IMR-90 (cell line): ENCODE results near the gene FANCG. TPM values are rescaled to one million over a fixed set of nuclear protein-coding genes. Genes with fewer than 3 reads are reported as not detected.

Experiments
- ATAC-seq: fragments of 200-7000 bp; cut with Tn5 transposase; 2 replicates; pipeline ENCODE4 v1.9.1; 2020; ENCODE audit warnings: low read depth, mild to moderate bottlenecking, moderate library complexity
- BruUV-seq: library from RNA; stranded (reverse); fragments of 400-500 nt; replicated peaks from 2 replicates; lab custom pipeline; 2021; lab: Mats Ljungman, UMichigan
- CTCF ChIA-PET: fragments of 300-600 bp; formaldehyde crosslinking; extraction: SDS; loops from one replicate; lab custom pipeline; 2021; ENCODE audit warnings: antibody characterized with exemption; lab: Yijun Ruan, JAX
- POLR2A ChIA-PET: fragments of 300-600 bp; sonication (Branson Sonifier 250); formaldehyde crosslinking; loops from one replicate; lab custom pipeline; 2022; ENCODE audit warnings: antibody characterized with exemption; ENCODE audit not compliant: unreplicated experiment; lab: Charles Lee
- DNase-seq: peaks from one replicate; pipeline ENCODE4 v3.0.0; 2013
- H2AFZ ChIP-seq: replicated peaks from 2 replicates; pipeline ENCODE3; 2013; ENCODE audit warnings: low read length, mild to moderate bottlenecking; ENCODE audit not compliant: poor library complexity
- H2AK5ac ChIP-seq: 2 replicates; pipeline ENCODE4 v1.6.1; 2013; ENCODE audit warnings: low read depth, low read length, inconsistent platforms
- H2AK9ac ChIP-seq: replicated peaks from 2 replicates; pipeline ENCODE3; 2013; ENCODE audit warnings: mild to moderate bottlenecking, low read depth, low read length, moderate library complexity; ENCODE audit not compliant: poor library complexity
- H2BK120ac ChIP-seq: 2 replicates; pipeline ENCODE4 v1.6.1; 2013; ENCODE audit warnings: low read depth, low read length, inconsistent platforms
- H2BK15ac ChIP-seq: 3 replicates; pipeline ENCODE4 v1.6.1; 2013; ENCODE audit warnings: low read depth, low read length, inconsistent platforms
- H2BK20ac ChIP-seq: 2 replicates; pipeline ENCODE4 v1.6.1; 2013; ENCODE audit warnings: low read depth, mild to moderate bottlenecking, inconsistent platforms, low read length, moderate library complexity
- H2BK5ac ChIP-seq: 2 replicates; pipeline ENCODE4 v1.6.1; 2013; ENCODE audit warnings: mild to moderate bottlenecking, low read depth, low read length, inconsistent platforms; ENCODE audit not compliant: poor library complexity, severe bottlenecking
- H3K14ac ChIP-seq: replicated peaks from 2 replicates; pipeline ENCODE4 v1.6.1; 2013; ENCODE audit warnings: low read depth, low read length, inconsistent platforms
- H3K18ac ChIP-seq: 2 replicates; pipeline ENCODE4 v1.6.1; 2013; ENCODE audit warnings: low read depth, low read length, control low read depth
- H3K23ac ChIP-seq: 2 replicates; pipeline ENCODE4 v1.6.1; 2013; ENCODE audit warnings: low read depth, low read length, inconsistent platforms
- H3K27ac ChIP-seq: 2 replicates; pipeline ENCODE4 v1.5.1; 2013; ENCODE audit warnings: mild to moderate bottlenecking, control low read depth, low read length; ENCODE audit not compliant: insufficient read depth
- H3K27me3 ChIP-seq: 2 replicates; pipeline ENCODE4 v1.6.1; 2013; ENCODE audit warnings: low read length; ENCODE audit not compliant: control insufficient read depth, insufficient read depth
- H3K36me3 ChIP-seq: 2 replicates; pipeline ENCODE4 v1.6.1; 2013; ENCODE audit warnings: low read length, mixed read lengths; ENCODE audit not compliant: control insufficient read depth, insufficient read depth
- H3K4ac ChIP-seq: 2 replicates; pipeline ENCODE4 v1.6.1; 2013; ENCODE audit warnings: low read depth, low read length, inconsistent platforms
- H3K4me1 ChIP-seq: 2 replicates; pipeline ENCODE4 v1.6.1; 2013; ENCODE audit warnings: low read length, mixed read lengths; ENCODE audit not compliant: control insufficient read depth, insufficient read depth
- H3K4me2 ChIP-seq: 2 replicates; pipeline ENCODE4 v1.6.1; 2013; ENCODE audit warnings: low read depth, mild to moderate bottlenecking, control low read depth, low read length, moderate library complexity
- H3K4me3 ChIP-seq: 2 replicates; pipeline ENCODE4 v1.5.1; 2013; ENCODE audit warnings: low read depth, mild to moderate bottlenecking, control low read depth, low read length, moderate library complexity; ENCODE audit not compliant: insufficient read depth
- H3K56ac ChIP-seq: 2 replicates; pipeline ENCODE4 v1.6.1; 2013; ENCODE audit warnings: low read length, inconsistent platforms; ENCODE audit not compliant: insufficient read depth; ENCODE audit errors: extremely low read depth
- H3K79me1 ChIP-seq, 2 experiments: 2 replicates each; pipeline ENCODE4 v1.6.1; 2013; ENCODE audit warnings: low read length in 2 of 2, inconsistent platforms in 1 of 2, low read depth in 1 of 2
- H3K9ac ChIP-seq: 2 replicates; pipeline ENCODE4 v1.6.1; 2013; ENCODE audit warnings: low read depth, low read length, control low read depth
- H3K9me1 ChIP-seq: 2 replicates; pipeline ENCODE4 v1.6.1; 2013; ENCODE audit warnings: low read length, inconsistent platforms; ENCODE audit not compliant: insufficient read depth
- H3K9me3 ChIP-seq: 2 replicates; pipeline ENCODE4 v1.6.1; 2013; ENCODE audit warnings: low read length; ENCODE audit not compliant: control insufficient read depth, insufficient read depth
- H4K20me1 ChIP-seq: 2 replicates; pipeline ENCODE4 v1.6.1; 2013; ENCODE audit warnings: low read length, inconsistent platforms; ENCODE audit not compliant: insufficient read depth
- H4K5ac ChIP-seq: 2 replicates; pipeline ENCODE4 v1.6.1; 2013; ENCODE audit warnings: mild to moderate bottlenecking, low read depth, low read length, control low read depth
- H4K8ac ChIP-seq, 2 experiments: 2 replicates each; pipeline ENCODE4 v1.6.1; 2013; ENCODE audit warnings: low read depth in 2 of 2, low read length in 2 of 2, control low read depth in 1 of 2, inconsistent platforms in 1 of 2
- H4K91ac ChIP-seq: 2 replicates; pipeline ENCODE4 v1.6.1; 2013; ENCODE audit warnings: low read depth, low read length, inconsistent platforms; ENCODE audit not compliant: insufficient read depth
- CEBPB ChIP-seq: IDR thresholded peaks from 2 replicates; pipeline ENCODE4 v1.6.1; 2012; ENCODE audit warnings: low read depth, low read length, improper control_type of control experiment
- CHD1 ChIP-seq: IDR thresholded peaks from 2 replicates; pipeline ENCODE4 v1.6.1; 2012; ENCODE audit warnings: low read depth, low read length, improper control_type of control experiment
- ELK1 ChIP-seq: fragments of 150-350 bp; IDR thresholded peaks from 2 replicates; pipeline ENCODE4 v1.6.1; 2016; ENCODE audit warnings: low read depth, mild to moderate bottlenecking, low read length, moderate library complexity, borderline replicate concordance
- FOS ChIP-seq: fragments of 150-350 bp; IDR thresholded peaks from 2 replicates; pipeline ENCODE4 v1.6.1; 2016; ENCODE audit warnings: low read depth, low read length
- MAZ ChIP-seq: IDR thresholded peaks from 2 replicates; pipeline ENCODE4 v1.6.1; 2012; ENCODE audit warnings: low read depth, mild to moderate bottlenecking, low read length, improper control_type of control experiment, moderate library complexity, borderline replicate concordance
- RFX5 ChIP-seq: IDR thresholded peaks from 2 replicates; pipeline ENCODE4 v1.8.0; 2012; ENCODE audit warnings: low read depth, mild to moderate bottlenecking, low read length, moderate library complexity
- SMC3 ChIP-seq: fragments of 150-350 bp; IDR thresholded peaks from 2 replicates; pipeline ENCODE4 v1.6.1; 2016; ENCODE audit warnings: low read depth, mild to moderate bottlenecking, antibody characterized with exemption, low read length, moderate library complexity
- WGBS, 2 experiments: methylation state at CpG; one replicate each; pipeline versions ENCODE4 v1.1.5 to v1.1.7; 2013; ENCODE audit warnings: missing lambda C conversion rate in 2 of 2; ENCODE audit not compliant: insufficient read length in 1 of 2; ENCODE audit errors: extremely low coverage in 2 of 2; 5-methylcytosine and 5-hydroxymethylcytosine counted together
- dilution Hi-C: fragments of 300-500 bp; cut with HindIII; formaldehyde crosslinking; loops from one replicate; pipeline ENCODE4 v1.14.3; 2018; ENCODE audit warnings: low sequenced_read_pairs; ENCODE audit not compliant: unreplicated experiment
- in situ Hi-C: fragments of 300-500 bp; cut with MboI; formaldehyde crosslinking; loops from 3 replicates; pipeline ENCODE4 v1.14.3; 2019; ENCODE audit warnings: low sequenced_read_pairs, inconsistent platforms, mixed read lengths
- intact Hi-C: fragments of 100-400 bp; cut with micrococcal nuclease; formaldehyde crosslinking; loops from 2 replicates; pipeline ENCODE4 v1.10.0; 2022
- polyA plus RNA-seq, 3 experiments: library from polyadenylated mRNA; depleted of rRNA; stranded (reverse); fragments of >200 nt; gene quantifications; 2 replicates each; pipeline ENCODE4 v1.2.3, GENCODE V29; 2012; ENCODE audit warnings: low replicate concordance in 1 of 3
- total RNA-seq: library from RNA; depleted of rRNA; stranded (reverse); fragments of >200 nt; gene quantifications from 2 replicates; pipeline ENCODE4 v1.2.3, GENCODE V29; 2012

The FANCG gene
- total and polyA plus RNA-seq, 2 of the 4 experiments (the other 2 are of a cell fraction) = 16.1 to 19.3 TPM

- TF ChIP-seq RFX5 (no peak), CEBPB (peak; percentile 62), MAZ (peak; percentile 70; the same call in 1 of the 2 replicates), CHD1 (no peak)
Measured at GRCh38 chr9:35111001-35111933, 31.5 kb upstream of the FANCG start (continued).

- ChIA-PET POLR2A (interaction anchor here (0.6 to 0.9 kb wide), 2 partner anchors 38 to 418 kb away, joined by 3 to 4 read pairs; partner anchors contain the start of gene VCP), CTCF (no interaction called here)
- Histone ChIP-seq H4K8ac (peak overlapping the region; percentile 24 to 66; a peak in 2 of 4 replicates), H3K23ac (peak overlapping the region; percentile 92), H3K14ac (peak overlapping the region; percentile 97), H3K27ac (peak overlapping the region; percentile 87), H3K18ac (no peak overlapping the region), H3K4me2 (peak overlapping the region; percentile 93), H3K9ac (peak overlapping the region; percentile 89), H3K9me1 (peaks cover 17% of the 10 kb centered on the region), H2BK120ac (0 out of 2 replicates have a peak overlapping the region, but pooled peaks have one; percentile 26), H2BK15ac (peak overlapping the region; percentile 59; the same call in 2 of the 3 replicates), H4K91ac (peak overlapping the region; percentile 72), H3K9me3 (no peaks in the 10 kb centered on the region), H2BK5ac (peak overlapping the region; percentile 77), H2AK9ac (peak overlapping the region; percentile 98), H3K79me1 (peaks cover 25 to 58% of the 10 kb centered on the region in 2 experiments; a peak in 3 of 4 replicates), H4K20me1 (peaks cover 12% of the 10 kb centered on the region; the same call in 1 of the 2 replicates), H3K36me3 (peaks cover 22% of the 10 kb centered on the region), H3K56ac (peak overlapping the region; percentile 87; the same call in 1 of the 2 replicates), H2AFZ (peak overlapping the region; percentile 47), H4K5ac (no peak overlapping the region; the same call in 1 of the 2 replicates), H2AK5ac (peak overlapping the region; percentile 54), H3K4me3 (peak overlapping the region; percentile 75), H2BK20ac (peak overlapping the region; percentile 59), H3K27me3 (no peaks in the 10 kb centered on the region), H3K4me1 (peaks cover 23% of the 10 kb centered on the region), H3K4ac (peak overlapping the region; percentile 92)
- intact Hi-C loops (no loop called here), dilution Hi-C loops (no loop called here), in situ Hi-C loops (no loop called here)
- ATAC-seq (no peak), DNase-seq (peak; percentile 43)
- TF ChIP-seq MAZ (peak; percentile 29; the same call in 1 of the 2 replicates), SMC3 (no peak), ELK1 (no peak), FOS (0 out of 2 replicates have a peak, but pooled peaks have one; percentile 28)
- no CpG with 5 or more reads among the region's 3 CpGs for WGBS, 2 experiments
- no TSS peak for BruUV-seq
Measured at GRCh38 chr9:35110327-35110761, 30.6 kb upstream of the FANCG start.
